K562 (cell line): ENCODE measurements around the gene SLC35G6. TPM values are rescaled to one million over a fixed set of nuclear protein-coding genes. Genes with fewer than 3 reads are reported as not detected.

ENCODE experiments used
- CBX1 ChIP-seq: sonication (generic); IDR thresholded peaks from 2 replicates; pipeline ENCODE4 v1.6.1; 2016; ENCODE audit warnings: antibody characterized with exemption, low read depth, mild to moderate bottlenecking
- FOXP1 ChIP-seq: sonication (generic); formaldehyde crosslinking; IDR thresholded peaks from 2 replicates; pipeline ENCODE4 v1.8.0; 2022; ENCODE audit warnings: mild to moderate bottlenecking, missing genetic modification reagents
- HCFC1 ChIP-seq: IDR thresholded peaks from 2 replicates; pipeline ENCODE4 v1.6.1; 2012; ENCODE audit warnings: low read depth, low read length, improper control_type of control experiment
- HDAC2 ChIP-seq: fragments of 450-650 bp; IDR thresholded peaks from 2 replicates; pipeline ENCODE4 v1.6.1; 2016; ENCODE audit warnings: mild to moderate bottlenecking
- JUN ChIP-seq, 2 experiments: sonication (generic) in 1 of 2; formaldehyde crosslinking in 1 of 2; IDR thresholded peaks; 2 replicates each; pipeline versions ENCODE4 v1.6.1 to v1.8.0; 2012 to 2022; ENCODE audit warnings: borderline replicate concordance in 2 of 2, mild to moderate bottlenecking in 2 of 2, improper control_type of control experiment in 1 of 2, low read depth in 1 of 2, low read length in 1 of 2, missing genetic modification reagents in 1 of 2
- LCOR ChIP-seq: sonication (generic); formaldehyde crosslinking; IDR thresholded peaks from 2 replicates; pipeline ENCODE4 v1.8.0; 2022; ENCODE audit warnings: mild to moderate bottlenecking, missing genetic modification reagents
- MCM2 ChIP-seq: fragments of 450-650 bp; IDR thresholded peaks from 2 replicates; pipeline ENCODE4 v1.6.1; 2017; ENCODE audit warnings: low read depth, mild to moderate bottlenecking
- NCOR1 ChIP-seq: fragments of 450-650 bp; IDR thresholded peaks from 2 replicates; pipeline ENCODE4 v1.6.1; 2016; ENCODE audit warnings: mild to moderate bottlenecking, moderate library complexity
- NR2F6 ChIP-seq: fragments of 450-650 bp; formaldehyde crosslinking; IDR thresholded peaks from 2 replicates; pipeline ENCODE4 v1.4.0; 2020; ENCODE audit warnings: mild to moderate bottlenecking
- POLR2B ChIP-seq: fragments of 450-650 bp; IDR thresholded peaks from 2 replicates; pipeline ENCODE4 v1.6.1; 2018; ENCODE audit warnings: low read depth; ENCODE audit not compliant: partially characterized antibody
- RB1 ChIP-seq: fragments of 450-650 bp; IDR thresholded peaks from 2 replicates; pipeline ENCODE4 v1.6.1; 2017; ENCODE audit warnings: low read depth, mild to moderate bottlenecking
- RBBP5 ChIP-seq: fragments of 200-600 bp; sonication (generic); IDR thresholded peaks from 2 replicates; pipeline ENCODE4 v1.6.1; 2012; ENCODE audit warnings: borderline replicate concordance, mild to moderate bottlenecking, low read length, control low read depth, inconsistent platforms; ENCODE audit not compliant: insufficient read depth, poor library complexity, severe bottlenecking
- RNF2 ChIP-seq: sonication (generic); IDR thresholded peaks from 2 replicates; pipeline ENCODE4 v1.6.1; 2016
- SMC3 ChIP-seq: conservative IDR thresholded peaks from 2 replicates; pipeline ENCODE4 v1.6.1; 2011; ENCODE audit warnings: low read depth, low read length, improper control_type of control experiment; ENCODE audit not compliant: insufficient read depth
- TAF7 ChIP-seq: fragments of 450-650 bp; IDR thresholded peaks from 2 replicates; pipeline ENCODE4 v1.6.1; 2016; ENCODE audit warnings: missing genetic modification characterization, missing compliant biosample characterization
- TEAD4 ChIP-seq, 2 experiments: sonication (generic) in 1 of 2; formaldehyde crosslinking in 1 of 2; IDR thresholded peaks; 2 replicates each; pipeline versions ENCODE4 v1.6.1 to v1.8.0; 2012 to 2022; ENCODE audit warnings: borderline replicate concordance in 1 of 2, inconsistent platforms in 1 of 2, low read length in 1 of 2, mild to moderate bottlenecking in 1 of 2, missing genetic modification reagents in 1 of 2
- ZBTB17 ChIP-seq: fragments of 450-650 bp; formaldehyde crosslinking; IDR thresholded peaks from 2 replicates; pipeline ENCODE4 v1.4.0; 2020; ENCODE audit warnings: mild to moderate bottlenecking
- ZC3H8 ChIP-seq: fragments of 450-650 bp; IDR thresholded peaks from 2 replicates; pipeline ENCODE4 v1.6.1; 2017
- ZNF175 ChIP-seq: fragments of 200-800 bp; sonication (Bioruptor generic); IDR thresholded peaks from 2 replicates; pipeline ENCODE4 v1.6.1; 2016; ENCODE audit warnings: low read depth, mild to moderate bottlenecking, missing genetic modification characterization, missing compliant biosample characterization
- ZNF311 ChIP-seq: fragments of 250-450 bp; sonication (Bioruptor Pico); IDR thresholded peaks from 2 replicates; pipeline ENCODE4 v1.4.0; 2020; ENCODE audit warnings: mild to moderate bottlenecking, moderate library complexity
- ZNF347 ChIP-seq: fragments of 450-650 bp; formaldehyde crosslinking; IDR thresholded peaks from 2 replicates; pipeline ENCODE4 v1.4.0; 2020; ENCODE audit warnings: low read depth, mild to moderate bottlenecking, moderate library complexity
- ZNF444 ChIP-seq: fragments of 250-450 bp; sonication (Bioruptor Pico); IDR thresholded peaks from 2 replicates; pipeline ENCODE4 v1.4.0; 2020; ENCODE audit warnings: mild to moderate bottlenecking, moderate library complexity
- ZNF76 ChIP-seq: fragments of 250-450 bp; sonication (Bioruptor Pico); IDR thresholded peaks from 2 replicates; pipeline ENCODE4 v1.4.0; 2020; ENCODE audit warnings: mild to moderate bottlenecking, moderate library complexity, borderline replicate concordance
- polyA plus RNA-seq, 8 experiments: library from polyadenylated mRNA; depleted of rRNA in 4 of 8; stranded (reverse) in 5 of 8; unstranded in 3 of 8; fragments of >200 nt; fragmentation: Nextera tagmentation in 2 of 8; fragmentation: Illumina TruSeq in 1 of 8; extraction: Ambion mirVana in 2 of 8; extraction: Trizol in 1 of 8; gene quantifications; 2 replicates each; pipeline versions ENCODE4 v1.2.1 to v1.2.3, GENCODE V29; 2011 to 2014; ENCODE audit warnings: inconsistent platforms in 1 of 8, missing spikeins in 1 of 8
- total RNA-seq, 7 experiments: library from RNA; depleted of rRNA in 6 of 7; stranded (reverse); fragments of >200 nt in 6 of 7; fragmentation: Illumina TruSeq in 2 of 7; extraction: Trizol in 2 of 7; gene quantifications; 2 replicates each; pipeline versions ENCODE4 v1.2.1 to v1.2.3, GENCODE V29; 2011 to 2021; ENCODE audit warnings: low replicate concordance in 1 of 7
- TF ChIP-seq, protein P1 (sequence below), 3 experiments: fragments of 200-800 bp in 1 of 3; fragments of 250-450 bp in 1 of 3; fragments of 450-650 bp in 1 of 3; sonication (Bioruptor Pico) in 1 of 3; sonication (Bioruptor generic) in 1 of 3; formaldehyde crosslinking in 1 of 3; IDR thresholded peaks; 2 replicates each; pipeline versions ENCODE4 v1.6.1 to v1.8.0; 2016 to 2022; ENCODE audit warnings: mild to moderate bottlenecking in 2 of 3, missing genetic modification characterization in 2 of 3, missing compliant biosample characterization in 1 of 3, moderate library complexity in 1 of 3

Gene SLC35G6
- total and polyA plus RNA-seq, 9 of the 15 experiments (the other 6 are each of a cell fraction or from before 2014, with no cell fraction given): not detected

DNA sequence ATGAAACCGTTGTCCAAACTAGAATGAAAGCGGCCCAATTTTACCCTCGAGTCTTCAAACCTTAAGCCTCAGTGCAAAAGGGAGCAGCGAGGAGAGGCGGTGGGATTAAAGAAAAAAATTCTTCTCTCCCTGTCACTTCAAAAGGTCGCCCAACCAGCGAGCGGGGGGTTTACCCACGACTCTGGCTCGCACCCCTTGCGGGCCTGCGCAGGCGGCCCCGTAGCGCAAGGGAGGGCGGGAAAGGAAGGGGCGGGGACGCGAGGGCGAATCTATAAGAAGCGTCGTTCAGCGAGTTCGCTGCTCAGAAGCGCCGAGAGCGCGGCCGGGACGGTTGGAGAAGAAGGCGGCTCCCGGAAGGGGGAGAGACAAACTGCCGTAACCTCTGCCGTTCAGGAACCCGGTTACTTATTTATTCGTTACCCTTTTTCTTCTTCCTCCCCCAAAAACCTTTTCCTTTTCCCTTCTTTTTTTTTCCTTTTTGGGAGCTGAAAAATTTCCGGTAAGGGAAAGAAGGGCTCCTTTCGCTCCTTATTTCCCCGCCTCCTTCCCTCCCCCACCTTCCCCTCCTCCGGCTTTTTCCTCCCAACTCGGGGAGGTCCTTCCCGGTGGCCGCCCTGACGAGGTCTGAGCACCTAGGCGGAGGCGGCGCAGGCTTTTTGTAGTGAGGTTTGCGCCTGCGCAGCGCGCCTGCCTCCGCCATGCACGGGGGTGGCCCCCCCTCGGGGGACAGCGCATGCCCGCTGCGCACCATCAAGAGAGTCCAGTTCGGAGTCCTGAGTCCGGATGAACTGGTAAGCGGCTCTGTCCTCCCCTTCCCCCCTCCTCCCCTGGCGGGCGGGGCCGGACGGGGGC, 3.0 kb downstream of the SLC35G6 start, which contains the start of gene POLR2A (continued):
- TF ChIP-seq FOXP1 (CRISPR knock-in tag) (peak; percentile 66; the same call in 1 of the 2 replicates), ZC3H8 (no peak), CBX1 (peak; percentile 69; the same call in 1 of the 2 replicates), RB1 (peak; percentile 46; the same call in 1 of the 2 replicates), TAF7 (tag) (peak; percentile 99), ZNF76 (no peak), MCM2 (no peak), JUN (IDR thresholded peaks at IDR 0.05; ENCODE audit: borderline replicate concordance, low read depth, low read length) (no peak), JUN (CRISPR knock-in tag; IDR thresholded peaks at IDR 0.05; ENCODE audit: borderline replicate concordance) (no peak), ZNF347 (CRISPR knock-in tag) (no peak), ZNF311 (CRISPR knock-in tag) (no peak), NR2F6 (CRISPR knock-in tag) (no peak), RBBP5 (peak; percentile 48), HCFC1 (peak; percentile 40; the same call in 1 of the 2 replicates), POLR2B (peak; percentile 99), SMC3 (0 out of 2 replicates have a peak, but pooled peaks have one; percentile 17), ZNF175 (CRISPR knock-in tag) (no peak), ZNF444 (CRISPR knock-in tag) (no peak), TEAD4 (IDR thresholded peaks at IDR 0.05; ENCODE audit: low read length) (peak; percentile 21; the same call in 1 of the 2 replicates), TEAD4 (CRISPR knock-in tag; IDR thresholded peaks at IDR 0.05; ENCODE audit: borderline replicate concordance) (no peak), NCOR1 (peak; percentile 75), ZBTB17 (CRISPR knock-in tag) (no peak), HDAC2 (no peak; the same call in 1 of the 2 replicates), LCOR (peak; percentile 42; the same call in 1 of the 2 replicates), RNF2 (no peak; the same call in 1 of the 2 replicates)
- TF ChIP-seq, protein P1, sequence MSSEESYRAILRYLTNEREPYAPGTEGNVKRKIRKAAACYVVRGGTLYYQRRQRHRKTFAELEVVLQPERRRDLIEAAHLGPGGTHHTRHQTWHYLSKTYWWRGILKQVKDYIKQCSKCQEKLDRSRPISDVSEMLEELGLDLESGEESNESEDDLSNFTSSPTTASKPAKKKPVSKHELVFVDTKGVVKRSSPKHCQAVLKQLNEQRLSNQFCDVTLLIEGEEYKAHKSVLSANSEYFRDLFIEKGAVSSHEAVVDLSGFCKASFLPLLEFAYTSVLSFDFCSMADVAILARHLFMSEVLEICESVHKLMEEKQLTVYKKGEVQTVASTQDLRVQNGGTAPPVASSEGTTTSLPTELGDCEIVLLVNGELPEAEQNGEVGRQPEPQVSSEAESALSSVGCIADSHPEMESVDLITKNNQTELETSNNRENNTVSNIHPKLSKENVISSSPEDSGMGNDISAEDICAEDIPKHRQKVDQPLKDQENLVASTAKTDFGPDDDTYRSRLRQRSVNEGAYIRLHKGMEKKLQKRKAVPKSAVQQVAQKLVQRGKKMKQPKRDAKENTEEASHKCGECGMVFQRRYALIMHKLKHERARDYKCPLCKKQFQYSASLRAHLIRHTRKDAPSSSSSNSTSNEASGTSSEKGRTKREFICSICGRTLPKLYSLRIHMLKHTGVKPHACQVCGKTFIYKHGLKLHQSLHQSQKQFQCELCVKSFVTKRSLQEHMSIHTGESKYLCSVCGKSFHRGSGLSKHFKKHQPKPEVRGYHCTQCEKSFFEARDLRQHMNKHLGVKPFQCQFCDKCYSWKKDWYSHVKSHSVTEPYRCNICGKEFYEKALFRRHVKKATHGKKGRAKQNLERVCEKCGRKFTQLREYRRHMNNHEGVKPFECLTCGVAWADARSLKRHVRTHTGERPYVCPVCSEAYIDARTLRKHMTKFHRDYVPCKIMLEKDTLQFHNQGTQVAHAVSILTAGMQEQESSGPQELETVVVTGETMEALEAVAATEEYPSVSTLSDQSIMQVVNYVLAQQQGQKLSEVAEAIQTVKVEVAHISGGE (CRISPR knock-in tag; IDR thresholded peaks at IDR 0.05): 0 out of 6 replicates have a peak, but pooled peaks of 1 of the 3 experiments have one; percentile 17
